DMS153 treated with DMSO at 0.1 percent for 48 hours (cell line): ENCODE measurements around the gene CHST13.
"Not testable (repeated sequence)": the region's sequence is repeated elsewhere in the genome, so short reads cannot be mapped to it uniquely, and the experiment has no call there.

Experiments used
- DNase-seq: peaks from one replicate; lab custom pipeline; 2025; ENCODE audit not compliant: unreplicated experiment; lab: John Stamatoyannopoulos, UW

Gene CHST13

DNA sequence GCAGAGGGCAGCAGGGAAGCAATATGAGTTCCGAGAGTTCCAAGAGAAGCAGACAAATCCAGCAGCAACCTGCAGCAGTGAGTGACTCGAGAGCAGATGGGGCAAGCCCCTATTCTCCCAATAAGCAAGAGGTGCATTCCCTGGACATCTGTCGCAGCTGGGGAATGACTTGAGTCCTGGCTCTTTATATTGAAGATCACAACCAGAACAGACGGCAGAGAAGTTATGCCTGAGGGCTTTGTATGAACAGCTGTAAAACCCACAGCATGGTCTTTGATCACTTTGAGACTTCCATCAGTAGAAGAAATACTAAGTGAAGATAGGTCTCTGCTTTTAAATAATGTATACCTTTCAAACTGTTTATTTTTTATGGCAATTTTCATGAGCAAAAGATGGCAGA, 58.4 kb downstream of the CHST13 start:
- no peak for DNase-seq

DNA sequence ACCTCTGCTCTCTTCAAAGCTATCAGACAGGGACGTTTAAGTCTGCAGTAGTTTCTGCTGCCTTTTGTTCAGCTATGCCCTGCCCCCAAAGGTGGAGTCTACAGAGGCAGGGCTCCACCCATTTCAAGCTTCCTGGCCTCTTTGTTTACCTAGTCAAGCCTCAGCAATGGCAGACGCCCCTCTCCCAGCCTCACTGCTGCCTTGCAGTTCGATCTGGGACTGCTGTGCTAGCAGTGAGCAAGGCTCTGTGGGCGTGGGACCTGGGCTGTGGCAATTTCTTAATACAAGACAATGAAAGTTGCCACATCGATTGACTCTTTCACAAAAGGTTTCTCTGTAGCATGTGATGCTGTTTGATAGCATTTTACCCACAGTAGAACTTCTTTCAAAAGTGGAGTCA, 67.6 kb downstream of the CHST13 start:
- not testable (repeated sequence) for DNase-seq
